Measurements from ENCODE around the gene RAB1A. TPM values are rescaled to one million over a fixed set of nuclear protein-coding genes. Genes with fewer than 3 reads are reported as not detected.

Gene RAB1A
- total RNA-seq, 1 experiment from 2014 or later = 127 TPM

GRCh38 chr2:65040400-65041261 is 89.3 kb downstream of the RAB1A start:
- DNase-seq (ENCODE audit: low read depth in 1 of 2, low spot score in 2 of 2) = peak; percentile 68 to 84
- no peaks in the 10 kb centered on the region for H3K36me3 ChIP-seq
- H3K27me3 ChIP-seq (replicated peaks) = no peaks in the 10 kb centered on the region
- peaks cover 20% of the 10 kb centered on the region for H3K4me1 ChIP-seq (replicated peaks)
- no peak overlapping the region for H3K4me3 ChIP-seq
- peaks cover 12% of the 10 kb centered on the region for H3K9me3 ChIP-seq (replicated peaks)
- no peak overlapping the region for H3K27ac ChIP-seq

- H3K4me3 ChIP-seq = no peak overlapping the region
- H3K9me3 ChIP-seq (replicated peaks) = peaks cover 12% of the 10 kb centered on the region
- DNase-seq (ENCODE audit: low read depth in 1 of 2, low spot score in 2 of 2) = no peak
- H3K36me3 ChIP-seq = no peaks in the 10 kb centered on the region
- no peaks in the 10 kb centered on the region for H3K27me3 ChIP-seq (replicated peaks)
- H3K27ac ChIP-seq = no peak overlapping the region
- peaks cover 11% of the 10 kb centered on the region for H3K4me1 ChIP-seq (replicated peaks)
Measured at GRCh38 chr2:65039640-65040039, 90.3 kb downstream of the RAB1A start.

DNA sequence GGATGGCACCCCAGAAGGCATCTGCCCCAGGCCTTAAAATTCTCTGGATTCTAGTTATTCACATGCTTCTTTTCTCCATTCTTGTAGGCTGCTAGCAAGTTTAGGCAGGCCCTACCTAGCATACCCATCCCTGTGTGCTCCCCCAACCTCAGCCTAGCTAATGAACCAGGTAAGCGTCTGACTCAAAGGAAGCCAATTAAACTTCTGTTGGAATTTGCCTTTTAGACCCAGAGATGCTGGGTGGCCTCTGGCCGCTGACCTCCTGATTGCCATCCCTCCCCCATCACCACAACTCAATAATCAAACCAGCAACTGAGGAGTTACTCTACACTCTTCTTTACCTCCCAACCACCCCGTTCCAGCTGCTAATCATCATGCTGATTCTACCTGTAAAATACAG is 92.7 kb downstream of the RAB1A start:
- H3K27ac ChIP-seq = no peak overlapping the region
- H3K9me3 ChIP-seq (replicated peaks) = no peaks in the 10 kb centered on the region
- H3K36me3 ChIP-seq = no peaks in the 10 kb centered on the region
- no peak for DNase-seq (ENCODE audit: low read depth in 1 of 2, low spot score in 2 of 2)
- H3K27me3 ChIP-seq (replicated peaks) = no peaks in the 10 kb centered on the region
- no peak overlapping the region for H3K4me3 ChIP-seq
- H3K4me1 ChIP-seq (replicated peaks) = peaks cover 11% of the 10 kb centered on the region

Other genes starting within 250 kb of the RAB1A start
- gene SLC1A4, start 140.7 kb downstream of the RAB1A start, total RNA-seq (2014; rRNA removed; shearing (Covaris generic)) = 16.7 and 27.5 TPM in 2 replicates
- 5.1 and 6.3 TPM in 2 replicates for gene CEP68, start 73.7 kb downstream of the RAB1A start, total RNA-seq (2014; rRNA removed; shearing (Covaris generic))
- gene ACTR2, start 97.7 kb upstream of the RAB1A start, total RNA-seq (2014; rRNA removed; shearing (Covaris generic)) = 106 and 150 TPM in 2 replicates

All from SJSA1 (cell line).